Thyroid gland (tissue), 4 donors: Measurements from ENCODE around the gene SMARCA5. TPM values are rescaled to one million over a fixed set of nuclear protein-coding genes. Genes with fewer than 3 reads are reported as not detected.

ENCODE experiments used
- DNase-seq, 2 donors: peaks; one replicate each; pipeline ENCODE4 v3.0.0-alpha.2; 2019
- H3K27ac ChIP-seq, 3 donors: fragments of 200-600 bp; sonication (generic); 1 replicate in 2 of 3; 2 replicates in 1 of 3; pipeline ENCODE4 v1.5.1; 2016 to 2019; ENCODE audit warnings: mild to moderate bottlenecking in 1 of 3, moderate library complexity in 1 of 3
- H3K27me3 ChIP-seq: fragments of 200-600 bp; sonication (generic); one replicate; pipeline ENCODE4 v1.5.1; 2019
- H3K36me3 ChIP-seq, 2 donors: fragments of 200-600 bp; sonication (generic); one replicate each; pipeline ENCODE4 v1.5.1; 2016 to 2019
- H3K4me1 ChIP-seq, 2 donors: fragments of 200-600 bp; sonication (generic); one replicate each; pipeline ENCODE4 v1.5.1; 2017 to 2019
- H3K4me3 ChIP-seq, 3 donors: fragments of 200-600 bp; sonication (generic); replicated peaks in 1 of 3; 1 replicate in 2 of 3; 2 replicates in 1 of 3; pipeline ENCODE4 v1.5.1; 2016; ENCODE audit warnings: mild to moderate bottlenecking in 1 of 3
- H3K9me3 ChIP-seq: fragments of 200-600 bp; sonication (generic); one replicate; pipeline ENCODE4 v1.5.1; 2017
- CTCF ChIP-seq, 6 experiments: fragments of 200-600 bp in 3 of 6; fragments of 450-650 bp in 3 of 6; sonication (generic) in 3 of 6; IDR thresholded peaks; one replicate each; pipeline ENCODE4 v1.5.1; 2016 to 2019; ENCODE audit warnings: antibody characterized with exemption in 6 of 6, mild to moderate bottlenecking in 2 of 6, inconsistent platforms in 1 of 6, moderate library complexity in 1 of 6
- POLR2A ChIP-seq, 2 donors: fragments of 450-650 bp; IDR thresholded peaks; one replicate each; pipeline ENCODE4 v1.6.1; 2017; ENCODE audit warnings: antibody characterized with exemption in 2 of 2, mild to moderate bottlenecking in 2 of 2, moderate library complexity in 1 of 2
- WGBS, 2 donors: methylation state at CpG; one replicate each; pipeline ENCODE4 v1.1.5; 2017; 5-methylcytosine and 5-hydroxymethylcytosine counted together
- intact Hi-C: fragments of 100-400 bp; cut with DNase I; formaldehyde crosslinking; loops from one replicate; pipeline ENCODE4 v1.15.1; 2023
- total RNA-seq, 4 donors: library from RNA; depleted of rRNA; stranded (reverse); fragments of >200 nt; gene quantifications; one replicate each; pipeline ENCODE4 v1.2.3, GENCODE V29; 2016

Gene SMARCA5
- total RNA-seq, 4 donors from 2014 or later, result 46.7 to 89.9 (median 60.4) TPM

- TF ChIP-seq CTCF (IDR thresholded peaks at IDR 0.05) (peak; percentile 9 to 73 (median 58)), POLR2A (IDR thresholded peaks at IDR 0.05) (no peak)
- Histone ChIP-seq H3K27me3 (no peaks in the 10 kb centered on the region), H3K4me1 (no peaks in the 10 kb centered on the region), H3K4me3 (no peak overlapping the region), H3K9me3 (no peaks in the 10 kb centered on the region), H3K27ac (no peak overlapping the region), H3K36me3 (no peaks in the 10 kb centered on the region)
- 4 to 11% methylated on average over 1 of the region's 1 CpG for WGBS, 2 donors
- peak in 1 of 2 donors; percentile 7 for DNase-seq
- intact Hi-C loops, result loop anchor here (5.0 kb wide), 1 partner anchor 281 kb away; no protein-coding TSS in a partner anchor
Measured at GRCh38 chr4:143482840-143483239, 30.7 kb upstream of the SMARCA5 start.

GRCh38 chr4:143486314-143486713 is 27.2 kb upstream of the SMARCA5 start:
- TF ChIP-seq CTCF (IDR thresholded peaks at IDR 0.05) (no peak), POLR2A (IDR thresholded peaks at IDR 0.05) (no peak)
- intact Hi-C loops, result no loop called here

GRCh38 chr4:143488687-143489086 is 24.8 kb upstream of the SMARCA5 start:
- intact Hi-C loops, result no loop called here
- TF ChIP-seq POLR2A (IDR thresholded peaks at IDR 0.05) (no peak), CTCF (IDR thresholded peaks at IDR 0.05) (no peak)
- Histone ChIP-seq H3K4me3 (no peak overlapping the region), H3K36me3 (no peaks in the 10 kb centered on the region), H3K9me3 (no peaks in the 10 kb centered on the region), H3K27ac (no peak overlapping the region), H3K27me3 (no peaks in the 10 kb centered on the region), H3K4me1 (no peaks in the 10 kb centered on the region)
- peak; percentile 15 to 26 for DNase-seq
- 55 to 56% methylated on average over 2 to 3 of the region's 3 CpGs for WGBS, 2 donors

More at GRCh38 chr4:143486314-143486713, 27.2 kb upstream of the SMARCA5 start:
- Histone ChIP-seq H3K27me3 (no peaks in the 10 kb centered on the region), H3K36me3 (no peaks in the 10 kb centered on the region), H3K27ac (no peak overlapping the region), H3K4me1 (no peaks in the 10 kb centered on the region), H3K4me3 (no peak overlapping the region), H3K9me3 (no peaks in the 10 kb centered on the region)
- DNase-seq, result no peak
- WGBS, 2 donors, result 90 to 97% methylated on average over 1 of the region's 1 CpG

- DNase-seq, result no peak
- TF ChIP-seq POLR2A (IDR thresholded peaks at IDR 0.05) (no peak), CTCF (IDR thresholded peaks at IDR 0.05) (no peak)
- no peaks in the 10 kb centered on the region for H3K36me3 ChIP-seq
- no peaks in the 10 kb centered on the region for H3K4me1 ChIP-seq
- H3K27me3 ChIP-seq, result no peaks in the 10 kb centered on the region
- no peak overlapping the region for H3K27ac ChIP-seq
- intact Hi-C loops, result no loop called here
- WGBS, 2 donors, result 100% methylated on average over 2 of the region's 2 CpGs
- no peaks in the 10 kb centered on the region for H3K9me3 ChIP-seq
- H3K4me3 ChIP-seq, result no peak overlapping the region
Measured at GRCh38 chr4:143489106-143489505, 24.4 kb upstream of the SMARCA5 start.

GRCh38 chr4:143498021-143498420 is 15.5 kb upstream of the SMARCA5 start:
- WGBS, 2 donors, result 84 to 86% methylated on average over 8 of the region's 8 CpGs
- no peak overlapping the region for H3K27ac ChIP-seq
- TF ChIP-seq POLR2A (IDR thresholded peaks at IDR 0.05), result no peak
- TF ChIP-seq CTCF (IDR thresholded peaks at IDR 0.05), result no peak

More at GRCh38 chr4:143498021-143498420, 15.5 kb upstream of the SMARCA5 start:
- H3K4me1 ChIP-seq, result no peaks in the 10 kb centered on the region
- DNase-seq, result no peak
- H3K36me3 ChIP-seq, result no peaks in the 10 kb centered on the region
- intact Hi-C loops, result no loop called here
- no peaks in the 10 kb centered on the region for H3K9me3 ChIP-seq
- H3K27me3 ChIP-seq, result no peaks in the 10 kb centered on the region
- H3K4me3 ChIP-seq, result no peak overlapping the region
